Measurements from ENCODE around the gene PROP1. TPM values are rescaled to one million over a fixed set of nuclear protein-coding genes. Genes with fewer than 3 reads are reported as not detected.
"Not testable (repeated sequence)": the region's sequence is repeated elsewhere in the genome, so short reads cannot be mapped to it uniquely, and the experiment has no call there.

The PROP1 gene
- total RNA-seq, 1 experiment from 2014 or later, result not detected

GRCh38 chr5:177945601-177946283 lies 50.3 kb downstream of the PROP1 start:
- POLR2A ChIA-PET (ENCODE audit: low non-redundant PET); DNase-seq (ENCODE audit: low spot score); H3K9me3 ChIP-seq (ENCODE audit: low read depth, low read length, poor library complexity, severe bottlenecking); H3K27ac ChIP-seq (ENCODE audit: low read depth, low read length, poor library complexity, severe bottlenecking); CTCF ChIA-PET; H3K36me3 ChIP-seq (ENCODE audit: insufficient read depth, low read length, poor library complexity, severe bottlenecking); H3K27me3 ChIP-seq (replicated peaks; ENCODE audit: insufficient read depth, low read depth, low read length, poor library complexity); H3K4me3 ChIP-seq (ENCODE audit: low read depth, low read length, poor library complexity, severe bottlenecking); BruUV-seq (replicated peaks); H3K4me1 ChIP-seq (ENCODE audit: insufficient read depth, low read length, poor library complexity, severe bottlenecking); intact Hi-C loops (cut with micrococcal nuclease; ENCODE audit: unreplicated experiment): not testable (repeated sequence)

GRCh38 chr5:177945145-177945544 lies 50.9 kb downstream of the PROP1 start:
- H3K4me1 ChIP-seq (ENCODE audit: insufficient read depth, low read length, poor library complexity, severe bottlenecking); BruUV-seq (replicated peaks); H3K4me3 ChIP-seq (ENCODE audit: low read depth, low read length, poor library complexity, severe bottlenecking); intact Hi-C loops (cut with micrococcal nuclease; ENCODE audit: unreplicated experiment); H3K36me3 ChIP-seq (ENCODE audit: insufficient read depth, low read length, poor library complexity, severe bottlenecking); POLR2A ChIA-PET (ENCODE audit: low non-redundant PET); DNase-seq (ENCODE audit: low spot score); CTCF ChIA-PET; H3K27ac ChIP-seq (ENCODE audit: low read depth, low read length, poor library complexity, severe bottlenecking); H3K9me3 ChIP-seq (ENCODE audit: low read depth, low read length, poor library complexity, severe bottlenecking); H3K27me3 ChIP-seq (replicated peaks; ENCODE audit: insufficient read depth, low read depth, low read length, poor library complexity): not testable (repeated sequence)

- H3K9me3 ChIP-seq (ENCODE audit: low read depth, low read length, poor library complexity, severe bottlenecking); POLR2A ChIA-PET (ENCODE audit: low non-redundant PET); H3K27ac ChIP-seq (ENCODE audit: low read depth, low read length, poor library complexity, severe bottlenecking); BruUV-seq (replicated peaks); intact Hi-C loops (cut with micrococcal nuclease; ENCODE audit: unreplicated experiment); H3K27me3 ChIP-seq (replicated peaks; ENCODE audit: insufficient read depth, low read depth, low read length, poor library complexity); DNase-seq (ENCODE audit: low spot score); H3K36me3 ChIP-seq (ENCODE audit: insufficient read depth, low read length, poor library complexity, severe bottlenecking); H3K4me1 ChIP-seq (ENCODE audit: insufficient read depth, low read length, poor library complexity, severe bottlenecking); CTCF ChIA-PET: not testable (repeated sequence)
- H3K4me3 ChIP-seq (ENCODE audit: low read depth, low read length, poor library complexity, severe bottlenecking), result peak overlapping the region; percentile 18
Measured at GRCh38 chr5:177943805-177944736, 52.0 kb downstream of the PROP1 start.

GRCh38 chr5:177942896-177943295 lies 53.1 kb downstream of the PROP1 start:
- H3K4me1 ChIP-seq (ENCODE audit: insufficient read depth, low read length, poor library complexity, severe bottlenecking); H3K27me3 ChIP-seq (replicated peaks; ENCODE audit: insufficient read depth, low read depth, low read length, poor library complexity); H3K36me3 ChIP-seq (ENCODE audit: insufficient read depth, low read length, poor library complexity, severe bottlenecking); POLR2A ChIA-PET (ENCODE audit: low non-redundant PET); DNase-seq (ENCODE audit: low spot score); CTCF ChIA-PET; BruUV-seq (replicated peaks); H3K9me3 ChIP-seq (ENCODE audit: low read depth, low read length, poor library complexity, severe bottlenecking); H3K4me3 ChIP-seq (ENCODE audit: low read depth, low read length, poor library complexity, severe bottlenecking); H3K27ac ChIP-seq (ENCODE audit: low read depth, low read length, poor library complexity, severe bottlenecking); intact Hi-C loops (cut with micrococcal nuclease; ENCODE audit: unreplicated experiment): not testable (repeated sequence)

Other genes with a start within 250 kb of the PROP1 start
- gene FAM153A, start 213.3 kb downstream of the PROP1 start, total RNA-seq (2021), result not detected in 2 replicates
- gene N4BP3, start 117.3 kb upstream of the PROP1 start, total RNA-seq (2021), result 0.66 and 0.73 TPM in 2 replicates
- 37.0 and 38.0 TPM in 2 replicates for gene RMND5B, start 134.8 kb upstream of the PROP1 start, total RNA-seq (2021)
- gene NHP2, start 157.6 kb upstream of the PROP1 start, total RNA-seq (2021), result 223 and 232 TPM in 2 replicates
- gene GMCL2, start 191.1 kb upstream of the PROP1 start, total RNA-seq (2021), result not detected in 2 replicates
- gene HNRNPAB, start 208.3 kb upstream of the PROP1 start, total RNA-seq (2021), result 369 and 408 TPM in 2 replicates
- gene PHYKPL, start 236.6 kb upstream of the PROP1 start, total RNA-seq (2021), result 43.9 and 49.0 TPM in 2 replicates